UCSD-AML1 (cell line): Measurements from ENCODE around the gene DNAJB2.
"Not testable (repeated sequence)": the region's sequence is repeated elsewhere in the genome, so short reads cannot be mapped to it uniquely, and the experiment has no call there.

Source experiments
- DNase-seq: peaks from one replicate; lab custom pipeline; 2025; ENCODE audit not compliant: unreplicated experiment; lab: John Stamatoyannopoulos, UW

Gene DNAJB2

DNA sequence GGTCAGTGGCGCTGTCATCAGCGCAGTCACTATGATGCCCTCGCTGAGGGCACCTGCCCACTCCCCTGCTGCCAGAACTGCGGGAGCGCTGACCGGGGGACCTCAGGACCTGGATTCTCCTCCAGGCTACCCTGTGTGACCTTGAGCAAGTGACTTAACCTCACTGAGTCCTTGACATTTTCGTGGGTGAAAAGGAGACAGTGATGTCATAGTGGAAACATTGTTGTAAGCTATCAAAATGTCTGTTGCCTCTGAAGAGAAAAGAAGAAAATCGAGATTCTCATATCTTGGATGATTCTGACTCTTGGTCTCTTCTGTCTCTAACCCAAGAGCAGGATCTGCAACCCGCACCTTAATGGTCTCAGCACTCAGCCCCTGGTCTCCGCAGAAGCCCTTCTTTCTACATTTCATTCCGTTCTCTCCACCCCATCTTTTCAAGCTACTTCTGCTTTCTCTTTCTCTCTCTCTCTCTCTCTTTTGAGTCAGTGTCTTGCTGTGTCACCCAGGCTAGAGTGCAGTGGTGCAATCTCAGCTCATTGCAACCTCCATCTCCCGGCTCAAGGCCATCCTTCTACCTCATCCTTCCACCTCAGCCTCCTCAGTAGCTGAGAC lies 24.5 kb upstream of the DNAJB2 start:
- no peak for DNase-seq

DNA sequence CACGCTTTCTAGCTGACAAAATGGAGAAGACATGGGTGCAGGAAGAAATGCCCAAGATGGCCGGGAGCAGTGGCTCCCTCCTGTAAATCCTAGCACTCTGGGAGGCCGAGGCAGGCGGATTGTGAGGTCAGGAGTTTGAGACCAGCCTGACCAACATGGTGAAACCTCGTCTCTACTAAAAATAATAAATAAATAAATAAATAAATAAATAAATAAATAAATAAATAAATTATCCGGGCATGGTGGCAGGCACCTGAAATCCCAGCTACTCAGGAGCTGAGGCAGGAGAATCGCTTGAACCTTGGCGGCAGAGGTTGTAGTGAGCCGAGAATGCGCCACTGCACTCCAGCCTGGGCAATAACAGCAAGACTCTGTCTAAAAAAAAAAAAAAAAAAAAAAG lies 20.2 kb upstream of the DNAJB2 start:
- not testable (repeated sequence) for DNase-seq

DNA sequence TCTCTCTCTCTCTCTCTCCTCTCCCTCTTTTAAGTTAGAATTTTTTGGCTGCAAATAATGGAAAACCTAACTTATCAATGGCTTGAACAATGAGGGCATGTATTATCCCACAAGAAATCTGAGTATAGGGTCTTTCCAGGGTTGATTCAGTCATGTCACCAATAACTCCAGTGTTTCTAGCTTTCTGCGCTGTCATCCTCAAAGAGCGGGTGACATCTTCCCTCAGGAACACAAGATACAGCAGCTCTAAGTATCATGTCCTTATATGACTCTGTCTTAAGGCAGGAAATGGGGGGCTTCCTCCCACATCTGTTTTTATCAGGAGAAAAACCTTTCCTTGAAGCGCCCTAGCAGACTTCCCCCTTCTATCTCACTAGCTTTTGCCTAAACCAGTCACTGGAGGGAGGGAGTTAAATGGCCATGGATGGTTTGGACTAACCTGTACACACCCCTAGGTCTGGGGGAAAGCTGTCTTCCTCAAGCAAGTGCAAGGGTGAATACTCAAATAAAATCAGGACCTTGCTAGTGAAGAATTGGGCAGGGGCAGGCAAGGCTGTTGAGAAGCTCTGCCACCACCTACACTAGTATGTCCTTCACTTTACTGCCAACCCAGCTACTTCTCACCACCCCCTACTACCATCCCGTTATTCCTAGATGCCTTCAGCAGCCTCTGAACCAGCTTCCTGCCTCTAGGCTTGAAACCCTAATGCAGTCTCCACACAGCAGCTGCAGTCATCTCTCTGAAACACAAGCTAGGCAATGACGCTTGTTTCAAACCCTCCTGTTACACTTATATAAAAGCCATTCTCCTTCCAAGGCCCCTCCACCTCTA lies 17.9 kb upstream of the DNAJB2 start:
- no peak for DNase-seq

DNA sequence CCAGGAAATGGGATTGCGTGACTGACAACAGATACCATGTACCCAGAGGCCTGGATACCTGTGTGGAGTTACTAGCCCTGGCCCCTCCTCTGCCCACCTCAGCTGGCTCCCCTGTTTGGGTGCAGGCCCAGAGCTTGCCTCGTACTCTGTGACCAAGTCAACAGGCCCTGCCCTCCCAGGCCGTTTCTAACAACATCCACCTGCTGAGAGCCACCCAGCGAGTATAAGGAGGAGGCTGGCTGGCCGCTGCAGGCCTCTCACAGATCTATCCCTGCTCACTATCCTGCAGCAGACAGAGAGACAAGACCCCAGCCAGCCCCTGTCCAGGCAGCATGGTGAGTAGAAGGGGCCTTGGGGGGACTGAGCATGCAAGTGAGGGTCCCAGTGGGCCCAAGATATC lies 12.9 kb upstream of the DNAJB2 start:
- no peak for DNase-seq

DNA sequence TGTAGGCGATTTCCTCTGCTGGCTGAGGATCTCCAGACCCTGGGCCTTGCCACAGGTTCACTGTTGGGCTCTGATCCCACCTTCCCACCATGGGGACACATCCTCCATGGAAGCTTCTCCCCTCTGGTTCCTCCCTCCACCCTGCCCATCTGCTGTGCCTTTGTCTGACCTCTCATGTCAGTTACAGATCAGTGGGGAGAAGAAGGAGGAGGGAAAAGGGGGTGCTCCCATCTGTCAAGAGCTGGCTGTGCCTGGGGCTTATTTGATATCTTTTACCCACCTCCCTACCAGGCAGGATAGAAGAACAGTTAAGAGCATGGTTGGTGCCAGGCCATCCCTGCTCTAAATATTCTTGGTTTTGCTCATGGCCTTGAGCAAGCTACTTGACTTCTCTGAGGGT lies 12.3 kb upstream of the DNAJB2 start:
- no peak for DNase-seq

DNA sequence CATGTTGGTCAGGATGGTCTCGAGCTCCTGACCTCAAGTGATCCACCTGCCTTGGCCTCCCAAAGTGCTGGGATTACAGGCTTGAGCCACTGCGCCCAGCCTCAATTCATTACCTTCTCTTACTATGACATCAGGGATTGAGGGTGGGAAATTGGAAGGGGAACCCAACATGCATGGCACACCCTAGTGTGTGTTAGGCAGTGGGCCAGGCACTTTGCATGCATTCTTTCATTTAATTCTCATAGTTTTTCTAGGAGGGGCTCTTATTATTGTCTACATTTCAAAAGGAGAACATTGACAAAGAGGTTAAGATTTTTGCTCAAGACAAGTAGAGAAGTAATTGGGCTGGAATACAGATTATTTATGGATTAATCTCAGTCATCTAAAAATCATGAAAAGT lies 10.9 kb upstream of the DNAJB2 start:
- DNase-seq = no peak

DNA sequence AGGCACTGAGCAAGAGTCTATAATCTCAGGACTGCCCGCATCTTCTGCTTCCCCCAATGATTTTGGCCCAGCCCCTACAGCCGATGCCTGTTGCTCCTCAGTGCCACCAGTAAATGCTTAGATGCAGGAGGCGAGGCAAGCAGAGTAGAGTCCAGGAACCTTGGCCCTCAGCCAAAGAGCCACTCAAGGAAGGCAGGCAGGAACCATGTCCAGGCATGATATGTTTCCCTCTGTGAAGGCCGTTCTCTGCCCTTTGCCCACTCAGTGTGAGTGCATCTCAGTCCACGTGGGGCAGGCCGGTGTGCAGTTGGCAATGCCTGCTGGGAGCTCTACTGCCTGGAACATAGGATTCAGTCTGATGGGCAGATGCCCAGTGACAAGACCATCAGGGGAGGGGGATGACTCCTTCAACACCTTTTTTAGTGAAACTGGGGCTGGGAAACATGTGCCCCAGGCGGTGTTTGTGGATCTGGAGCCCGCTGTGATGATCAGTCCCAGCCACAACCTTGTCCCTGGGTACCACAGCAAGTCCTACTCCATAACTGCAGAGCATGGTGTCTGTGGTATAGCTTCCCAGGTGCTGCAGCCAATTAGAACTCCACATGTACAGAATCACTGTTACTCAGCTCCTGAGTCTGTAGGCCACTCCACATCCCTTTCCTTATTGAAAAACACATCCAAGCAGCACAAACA lies 9.7 kb upstream of the DNAJB2 start:
- no peak for DNase-seq

DNA sequence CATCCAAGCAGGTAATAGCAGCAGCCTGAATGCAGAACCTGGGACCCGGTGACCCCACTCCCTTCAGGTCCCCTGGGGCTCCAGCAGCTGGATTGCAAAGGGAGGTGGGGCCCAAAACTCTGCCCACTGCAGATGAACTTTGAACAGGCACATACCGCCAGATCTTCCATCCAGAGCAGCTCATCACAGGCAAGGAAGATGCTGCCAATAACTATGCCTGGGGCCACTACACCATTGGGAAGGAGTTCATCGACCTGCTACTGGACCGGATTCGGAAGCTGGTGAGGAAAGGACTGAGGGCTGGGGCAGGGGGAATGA lies 9.2 kb upstream of the DNAJB2 start:
- no peak for DNase-seq

DNA sequence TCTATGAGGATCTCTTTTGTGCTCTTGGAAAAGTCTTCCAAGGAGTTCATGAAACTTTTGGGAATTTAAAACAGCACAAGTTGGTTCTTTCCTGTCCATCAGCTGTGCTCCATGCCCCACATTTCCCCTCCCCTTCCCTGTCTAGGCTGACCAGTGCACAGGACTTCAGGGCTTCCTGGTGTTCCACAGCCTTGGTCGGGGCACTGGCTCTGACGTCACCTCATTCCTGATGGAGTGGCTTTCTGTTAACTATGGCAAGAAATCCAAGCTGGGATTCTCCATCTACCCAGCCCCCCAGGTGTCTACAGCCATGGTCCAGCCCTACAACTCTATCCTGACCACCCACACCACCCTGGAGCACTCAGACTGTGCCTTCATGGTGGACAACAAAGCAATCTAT lies 8.1 kb upstream of the DNAJB2 start:
- DNase-seq = no peak

DNA sequence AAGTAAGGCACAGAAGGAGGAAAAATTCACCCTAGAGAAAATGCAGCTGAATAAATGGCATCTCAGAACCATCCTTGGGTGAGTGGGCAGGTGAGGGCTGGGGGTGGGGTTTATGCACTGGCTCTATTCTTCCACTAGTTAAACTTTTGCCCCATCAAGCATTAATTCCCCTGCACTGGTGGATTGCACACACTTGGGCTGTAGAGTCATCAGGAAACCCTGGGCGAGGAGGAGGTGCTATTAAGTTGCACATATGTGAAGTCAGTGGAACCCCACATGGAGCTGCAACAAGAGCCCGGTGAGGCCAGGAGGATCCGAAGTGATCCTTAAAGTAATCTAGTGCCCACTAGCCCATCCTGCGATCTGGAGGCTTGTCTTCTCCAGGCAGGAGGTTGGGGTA lies 6.8 kb upstream of the DNAJB2 start:
- DNase-seq = no peak

DNA sequence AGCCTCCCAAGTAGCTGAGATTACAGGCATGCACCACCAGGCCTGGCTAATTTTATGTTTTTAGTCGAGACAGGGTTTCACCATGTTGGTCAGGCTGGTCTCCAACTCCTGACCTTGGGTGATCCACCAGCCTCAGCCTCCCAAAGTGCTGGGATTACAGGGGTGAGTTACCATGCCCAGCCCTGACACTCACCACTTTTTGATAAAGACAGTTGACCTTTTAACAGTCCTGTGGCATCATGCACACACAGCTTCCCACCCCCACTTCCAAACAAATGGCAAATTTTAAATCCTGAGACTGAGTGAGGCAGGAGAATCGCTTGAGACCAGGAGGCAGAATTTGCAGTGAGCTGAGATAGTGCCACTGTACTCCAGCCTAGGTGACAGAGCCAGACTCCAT lies 6.2 kb upstream of the DNAJB2 start:
- DNase-seq = no peak

DNA sequence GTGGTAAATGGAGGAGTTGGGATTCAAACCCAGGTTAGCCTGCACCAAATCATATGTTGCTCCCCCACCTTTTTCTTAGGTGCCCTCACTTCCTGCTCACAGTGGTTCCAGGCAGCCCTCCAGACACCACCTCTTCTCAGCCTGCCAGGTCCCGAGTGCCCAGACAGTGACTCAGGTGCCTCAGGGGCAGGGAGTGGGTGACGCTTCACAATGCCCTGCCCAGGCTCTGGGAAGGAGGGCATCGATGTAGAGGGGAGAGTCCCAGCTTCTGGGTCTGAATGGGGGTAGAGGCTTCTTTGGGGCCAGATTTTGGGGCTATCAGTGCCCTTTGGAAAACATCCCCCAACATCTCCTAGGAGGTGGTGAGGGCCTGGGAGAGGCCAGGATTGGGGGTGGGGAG lies 5.2 kb upstream of the DNAJB2 start:
- DNase-seq = no peak

DNA sequence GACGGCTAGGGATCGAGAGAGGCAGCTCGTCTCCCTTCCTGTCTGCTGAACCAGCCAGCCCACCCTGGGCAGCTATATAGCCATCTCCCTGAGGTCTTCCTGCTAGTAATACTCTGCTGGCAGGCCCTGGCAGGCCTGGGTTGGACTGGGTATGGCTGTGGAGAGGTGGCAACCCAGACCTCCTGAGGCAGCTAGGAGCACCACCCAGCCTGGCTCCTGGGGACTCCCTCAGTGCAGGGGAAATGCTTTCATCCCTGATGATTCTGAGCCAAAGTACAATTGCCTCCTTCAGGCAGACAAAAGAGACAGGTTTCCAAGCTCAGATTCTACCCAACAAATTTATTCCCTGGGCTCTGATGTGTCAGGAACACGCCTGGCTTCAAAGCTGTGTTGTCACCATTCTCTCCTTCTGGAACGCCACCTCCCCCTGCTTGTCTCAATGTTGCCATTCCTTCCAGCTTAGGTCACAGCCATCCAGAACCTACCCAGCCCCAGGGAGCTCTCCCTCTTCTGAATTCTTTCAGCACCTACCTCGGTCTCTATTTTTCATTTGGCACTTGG lies 4.7 kb upstream of the DNAJB2 start:
- DNase-seq = no peak

DNA sequence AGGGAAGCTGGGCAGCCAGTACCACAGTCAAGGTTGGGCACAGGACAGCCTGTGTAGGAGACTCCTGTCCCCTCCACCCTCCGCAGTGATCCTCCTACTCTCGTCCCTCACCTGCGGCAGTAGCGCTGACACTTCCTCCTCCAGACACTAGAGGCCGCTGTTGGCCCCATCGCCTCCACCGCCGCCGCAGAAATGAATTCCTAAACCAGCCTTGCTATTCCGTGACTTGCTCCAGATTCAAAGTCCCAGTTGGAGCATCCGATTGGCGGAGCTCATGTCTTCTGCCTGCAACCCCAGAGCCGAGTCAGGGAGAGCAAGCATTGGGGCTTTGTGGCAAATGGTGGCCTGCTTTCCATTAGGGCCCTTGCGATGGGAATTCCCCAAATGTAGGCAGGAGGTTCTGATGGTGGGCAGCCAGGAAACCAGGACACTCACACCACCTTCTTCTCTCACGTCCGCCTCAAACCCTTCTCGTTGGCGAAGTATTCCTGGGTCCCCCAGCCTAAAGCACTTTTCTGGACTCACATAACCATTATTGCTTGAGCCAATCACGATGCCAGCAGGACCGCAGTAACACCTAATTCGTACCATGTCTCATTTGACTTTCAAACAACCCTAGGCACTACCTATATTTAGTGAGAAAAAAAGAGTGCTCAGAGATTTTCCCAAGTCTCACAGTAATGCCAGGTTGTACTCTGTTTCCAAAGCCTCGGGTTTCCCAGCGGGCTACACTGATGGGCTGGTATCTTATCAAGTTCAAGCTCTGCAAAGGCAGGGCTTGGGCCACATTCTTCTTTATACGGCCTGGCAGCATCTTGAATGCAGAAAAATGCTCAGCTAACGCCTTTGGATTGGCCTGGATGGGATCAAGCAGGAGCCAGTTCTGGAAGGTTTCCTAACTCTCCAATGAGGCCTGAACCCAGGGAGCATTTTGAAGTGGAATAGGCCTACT lies 1.2 kb upstream of the DNAJB2 start:
- DNase-seq = peak; percentile 72

DNA sequence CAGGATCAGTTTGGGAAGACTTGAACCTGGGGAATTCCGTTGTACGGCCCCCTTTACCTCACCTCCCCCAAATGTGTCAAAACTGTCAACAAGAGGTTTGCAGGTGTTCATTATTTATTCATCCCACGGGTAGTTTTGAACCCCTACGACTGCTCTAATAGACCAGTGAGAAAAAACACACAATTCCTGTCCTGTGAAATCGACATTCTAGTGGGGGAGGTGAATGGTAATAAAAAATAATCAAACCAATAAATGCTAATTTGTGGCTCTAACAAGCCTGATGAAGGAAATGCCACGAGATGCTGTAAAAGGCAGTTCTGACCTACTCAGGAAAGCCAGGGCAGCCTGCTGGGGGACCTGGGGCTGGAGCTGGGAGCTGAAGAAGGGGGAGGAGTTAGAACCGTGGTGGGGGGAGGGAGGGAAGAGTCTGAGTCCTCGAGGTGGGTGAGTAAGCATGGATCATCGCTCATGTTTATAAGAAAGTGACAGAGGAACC lies 463 bp upstream of the DNAJB2 start:
- DNase-seq = no peak

DNA sequence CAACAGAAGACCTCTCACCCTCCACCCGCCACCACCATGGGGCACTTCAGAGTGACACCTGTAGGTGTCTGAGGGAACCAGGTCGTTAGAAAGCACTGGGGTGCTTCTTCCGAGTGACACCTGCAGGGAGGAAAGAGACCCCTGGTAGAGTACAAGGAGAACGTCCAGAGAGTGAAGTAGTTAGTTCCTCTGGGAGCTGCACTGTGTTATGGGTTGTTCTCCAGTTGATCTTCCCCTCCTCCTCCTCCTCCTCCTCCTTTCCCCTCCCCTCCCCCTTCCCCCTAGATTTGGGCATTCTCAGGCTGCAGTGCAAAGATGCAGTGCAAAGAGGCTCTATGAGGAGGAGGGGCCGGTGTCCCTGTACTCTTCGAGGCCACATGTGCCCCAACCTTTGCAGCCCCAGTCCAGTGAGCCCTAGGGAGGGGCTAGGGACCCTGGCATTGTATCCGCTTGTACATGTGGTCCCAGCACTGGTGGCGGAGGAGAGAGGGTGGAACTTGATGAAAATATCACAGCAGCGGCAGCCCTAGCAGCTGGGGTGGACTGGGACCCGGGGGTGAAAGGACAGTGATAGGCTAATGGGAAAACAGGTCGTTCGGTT lies 850 bp downstream of the DNAJB2 start:
- no peak for DNase-seq

DNA sequence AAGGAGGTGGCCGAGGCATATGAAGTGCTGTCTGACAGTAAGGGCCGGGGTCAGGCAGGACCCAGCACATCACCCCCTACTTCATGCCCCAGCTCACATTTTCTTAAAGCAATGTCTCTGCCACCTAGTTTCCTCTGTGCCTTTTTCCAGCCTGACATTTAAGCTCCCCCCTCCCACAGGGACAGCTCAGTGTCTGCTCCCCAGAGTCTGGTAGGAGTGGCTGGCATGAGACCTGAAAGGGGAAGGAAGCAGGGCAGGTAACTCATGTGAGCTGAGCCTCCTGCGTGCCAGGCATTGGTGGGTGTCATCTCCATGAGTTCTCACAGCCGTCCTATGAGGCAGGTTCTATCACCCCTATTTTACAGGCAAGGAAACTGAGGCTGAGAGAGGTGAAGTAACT lies 1.5 kb downstream of the DNAJB2 start:
- no peak for DNase-seq

DNA sequence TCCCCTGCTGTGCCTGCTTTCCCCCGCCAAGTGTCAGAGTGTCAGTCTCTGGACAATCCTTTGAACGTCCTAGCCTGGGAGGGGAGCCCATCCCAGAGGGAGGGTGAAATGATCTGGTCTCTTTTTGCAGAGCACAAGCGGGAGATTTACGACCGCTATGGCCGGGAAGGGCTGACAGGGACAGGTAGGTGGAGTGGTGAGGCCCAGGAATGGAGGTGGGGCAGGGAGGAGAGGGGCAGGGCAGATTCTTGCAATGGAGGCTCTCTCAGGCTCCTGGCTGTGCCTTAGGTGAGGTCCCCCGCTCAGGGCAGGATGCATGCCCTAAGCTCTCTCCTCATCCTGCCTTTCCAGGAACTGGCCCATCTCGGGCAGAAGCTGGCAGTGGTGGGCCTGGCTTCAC lies 2.4 kb downstream of the DNAJB2 start:
- no peak for DNase-seq

DNA sequence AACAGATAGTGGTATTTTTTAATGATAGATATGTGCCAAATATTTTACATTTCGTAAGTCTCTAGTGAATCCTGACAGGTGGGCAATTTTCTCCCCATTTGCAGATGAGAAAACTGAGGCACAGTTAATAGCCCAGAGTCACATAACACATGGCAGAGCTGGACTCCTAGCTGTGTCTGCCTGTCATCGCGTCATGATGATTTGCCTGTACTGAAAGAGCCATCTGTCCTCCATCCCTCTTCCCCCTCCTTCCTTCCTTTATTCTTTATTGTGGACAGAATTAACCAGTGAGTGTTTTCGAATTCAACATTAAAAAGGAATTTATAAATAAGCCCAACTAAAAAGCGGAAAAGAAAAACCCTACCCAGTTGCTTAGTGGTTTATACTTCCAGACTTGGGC lies 3.2 kb downstream of the DNAJB2 start:
- DNase-seq = no peak

DNA sequence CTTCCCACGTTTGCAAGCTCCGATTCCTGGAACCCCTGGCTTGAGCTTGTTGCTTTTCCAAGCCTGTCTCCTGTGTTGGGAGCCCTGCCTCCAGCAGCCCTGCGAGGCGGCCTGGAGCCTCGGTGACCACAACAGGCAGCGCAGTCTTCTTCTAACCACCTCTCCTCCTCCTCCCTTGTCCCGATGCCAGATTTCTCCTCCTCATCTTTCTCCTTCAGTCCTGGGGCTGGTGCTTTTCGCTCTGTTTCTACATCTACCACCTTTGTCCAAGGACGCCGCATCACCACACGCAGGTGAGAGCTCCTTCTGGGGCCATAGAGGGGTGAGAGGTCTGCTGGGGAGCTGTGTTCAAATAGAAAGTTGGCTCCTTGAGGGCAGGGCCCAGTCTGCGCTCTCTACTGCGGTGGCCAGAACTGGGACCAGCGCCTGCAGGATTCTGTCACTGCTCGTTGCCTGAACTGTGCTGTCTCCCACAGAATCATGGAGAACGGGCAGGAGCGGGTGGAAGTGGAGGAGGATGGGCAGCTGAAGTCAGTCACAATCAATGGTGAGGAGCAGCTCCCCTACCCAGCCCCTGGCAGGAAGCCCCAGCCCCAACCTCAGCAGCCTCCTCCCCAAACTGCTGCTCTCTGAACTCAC lies 3.9 kb downstream of the DNAJB2 start:
- DNase-seq = peak; percentile 33
